Mammary epithelial cell (primary cell): ENCODE data around the gene ANKS1B.

Experiments used
- CTCF ChIP-seq, 2 donors: IDR thresholded peaks in 1 of 2; conservative IDR thresholded peaks in 1 of 2; 2 replicates each; pipeline ENCODE4 v1.5.1; 2011 to 2012; ENCODE audit warnings: inconsistent platforms in 2 of 2, low read length in 2 of 2, mild to moderate bottlenecking in 2 of 2, control low read depth in 1 of 2, low read depth in 1 of 2; ENCODE audit not compliant: insufficient read depth in 1 of 2; ENCODE audit errors: extremely low read depth in 1 of 2
- EZH2 ChIP-seq: IDR thresholded peaks from 2 replicates; pipeline ENCODE4 v1.6.1; 2012; ENCODE audit warnings: low read length, inconsistent platforms, borderline replicate concordance

GRCh38 chr12:98812225-98812624 is 1172.5 kb downstream of the ANKS1B start:
- TF ChIP-seq CTCF (conservative IDR thresholded peaks at IDR 0.05 in 1 of 2, IDR thresholded peaks at IDR 0.05 in 1 of 2; ENCODE audit: extremely low read depth in 1 of 2, insufficient read depth in 1 of 2, low read depth in 1 of 2, low read length in 2 of 2) (no peak), EZH2 (no peak)
